IMR-90 (cell line): ENCODE measurements around the gene NRXN2. TPM values are rescaled to one million over a fixed set of nuclear protein-coding genes. Genes with fewer than 3 reads are reported as not detected.
A peak's percentile ranks its signal among the peaks of the same experiment; 100 is the strongest.

Experiments
- ATAC-seq: fragments of 200-7000 bp; cut with Tn5 transposase; 2 replicates; pipeline ENCODE4 v1.9.1; 2020; ENCODE audit warnings: low read depth, mild to moderate bottlenecking, moderate library complexity
- BruUV-seq: library from RNA; stranded (reverse); fragments of 400-500 nt; replicated peaks from 2 replicates; lab custom pipeline; 2021; lab: Mats Ljungman, UMichigan
- CTCF ChIA-PET: fragments of 300-600 bp; formaldehyde crosslinking; extraction: SDS; loops from one replicate; lab custom pipeline; 2021; ENCODE audit warnings: antibody characterized with exemption; lab: Yijun Ruan, JAX
- POLR2A ChIA-PET: fragments of 300-600 bp; sonication (Branson Sonifier 250); formaldehyde crosslinking; loops from one replicate; lab custom pipeline; 2022; ENCODE audit warnings: antibody characterized with exemption; ENCODE audit not compliant: unreplicated experiment; lab: Charles Lee
- DNase-seq: peaks from one replicate; pipeline ENCODE4 v3.0.0; 2013
- H2AFZ ChIP-seq: replicated peaks from 2 replicates; pipeline ENCODE3; 2013; ENCODE audit warnings: low read length, mild to moderate bottlenecking; ENCODE audit not compliant: poor library complexity
- H2AK5ac ChIP-seq: 2 replicates; pipeline ENCODE4 v1.6.1; 2013; ENCODE audit warnings: low read depth, low read length, inconsistent platforms
- H2AK9ac ChIP-seq: replicated peaks from 2 replicates; pipeline ENCODE3; 2013; ENCODE audit warnings: mild to moderate bottlenecking, low read depth, low read length, moderate library complexity; ENCODE audit not compliant: poor library complexity
- H2BK120ac ChIP-seq: 2 replicates; pipeline ENCODE4 v1.6.1; 2013; ENCODE audit warnings: low read depth, low read length, inconsistent platforms
- H2BK15ac ChIP-seq: 3 replicates; pipeline ENCODE4 v1.6.1; 2013; ENCODE audit warnings: low read depth, low read length, inconsistent platforms
- H2BK20ac ChIP-seq: 2 replicates; pipeline ENCODE4 v1.6.1; 2013; ENCODE audit warnings: low read depth, mild to moderate bottlenecking, inconsistent platforms, low read length, moderate library complexity
- H2BK5ac ChIP-seq: 2 replicates; pipeline ENCODE4 v1.6.1; 2013; ENCODE audit warnings: mild to moderate bottlenecking, low read depth, low read length, inconsistent platforms; ENCODE audit not compliant: poor library complexity, severe bottlenecking
- H3K14ac ChIP-seq: replicated peaks from 2 replicates; pipeline ENCODE4 v1.6.1; 2013; ENCODE audit warnings: low read depth, low read length, inconsistent platforms
- H3K18ac ChIP-seq: 2 replicates; pipeline ENCODE4 v1.6.1; 2013; ENCODE audit warnings: low read depth, low read length, control low read depth
- H3K23ac ChIP-seq: 2 replicates; pipeline ENCODE4 v1.6.1; 2013; ENCODE audit warnings: low read depth, low read length, inconsistent platforms
- H3K27ac ChIP-seq: 2 replicates; pipeline ENCODE4 v1.5.1; 2013; ENCODE audit warnings: mild to moderate bottlenecking, control low read depth, low read length; ENCODE audit not compliant: insufficient read depth
- H3K27me3 ChIP-seq: 2 replicates; pipeline ENCODE4 v1.6.1; 2013; ENCODE audit warnings: low read length; ENCODE audit not compliant: control insufficient read depth, insufficient read depth
- H3K36me3 ChIP-seq: 2 replicates; pipeline ENCODE4 v1.6.1; 2013; ENCODE audit warnings: low read length, mixed read lengths; ENCODE audit not compliant: control insufficient read depth, insufficient read depth
- H3K4ac ChIP-seq: 2 replicates; pipeline ENCODE4 v1.6.1; 2013; ENCODE audit warnings: low read depth, low read length, inconsistent platforms
- H3K4me1 ChIP-seq: 2 replicates; pipeline ENCODE4 v1.6.1; 2013; ENCODE audit warnings: low read length, mixed read lengths; ENCODE audit not compliant: control insufficient read depth, insufficient read depth
- H3K4me2 ChIP-seq: 2 replicates; pipeline ENCODE4 v1.6.1; 2013; ENCODE audit warnings: low read depth, mild to moderate bottlenecking, control low read depth, low read length, moderate library complexity
- H3K4me3 ChIP-seq: 2 replicates; pipeline ENCODE4 v1.5.1; 2013; ENCODE audit warnings: low read depth, mild to moderate bottlenecking, control low read depth, low read length, moderate library complexity; ENCODE audit not compliant: insufficient read depth
- H3K56ac ChIP-seq: 2 replicates; pipeline ENCODE4 v1.6.1; 2013; ENCODE audit warnings: low read length, inconsistent platforms; ENCODE audit not compliant: insufficient read depth; ENCODE audit errors: extremely low read depth
- H3K79me1 ChIP-seq, 2 experiments: 2 replicates each; pipeline ENCODE4 v1.6.1; 2013; ENCODE audit warnings: low read length in 2 of 2, inconsistent platforms in 1 of 2, low read depth in 1 of 2
- H3K9ac ChIP-seq: 2 replicates; pipeline ENCODE4 v1.6.1; 2013; ENCODE audit warnings: low read depth, low read length, control low read depth
- H3K9me1 ChIP-seq: 2 replicates; pipeline ENCODE4 v1.6.1; 2013; ENCODE audit warnings: low read length, inconsistent platforms; ENCODE audit not compliant: insufficient read depth
- H3K9me3 ChIP-seq: 2 replicates; pipeline ENCODE4 v1.6.1; 2013; ENCODE audit warnings: low read length; ENCODE audit not compliant: control insufficient read depth, insufficient read depth
- H4K20me1 ChIP-seq: 2 replicates; pipeline ENCODE4 v1.6.1; 2013; ENCODE audit warnings: low read length, inconsistent platforms; ENCODE audit not compliant: insufficient read depth
- H4K5ac ChIP-seq: 2 replicates; pipeline ENCODE4 v1.6.1; 2013; ENCODE audit warnings: mild to moderate bottlenecking, low read depth, low read length, control low read depth
- H4K8ac ChIP-seq, 2 experiments: 2 replicates each; pipeline ENCODE4 v1.6.1; 2013; ENCODE audit warnings: low read depth in 2 of 2, low read length in 2 of 2, control low read depth in 1 of 2, inconsistent platforms in 1 of 2
- H4K91ac ChIP-seq: 2 replicates; pipeline ENCODE4 v1.6.1; 2013; ENCODE audit warnings: low read depth, low read length, inconsistent platforms; ENCODE audit not compliant: insufficient read depth
- CTCF ChIP-seq: conservative IDR thresholded peaks from 2 replicates; pipeline ENCODE4 v1.5.1; 2012; ENCODE audit warnings: mild to moderate bottlenecking, low read depth, low read length, improper control_type of control experiment
- ELK1 ChIP-seq: fragments of 150-350 bp; IDR thresholded peaks from 2 replicates; pipeline ENCODE4 v1.6.1; 2016; ENCODE audit warnings: low read depth, mild to moderate bottlenecking, low read length, moderate library complexity, borderline replicate concordance
- MAZ ChIP-seq: IDR thresholded peaks from 2 replicates; pipeline ENCODE4 v1.6.1; 2012; ENCODE audit warnings: low read depth, mild to moderate bottlenecking, low read length, improper control_type of control experiment, moderate library complexity, borderline replicate concordance
- RAD21 ChIP-seq: IDR thresholded peaks from 2 replicates; pipeline ENCODE4 v1.6.1; 2012; ENCODE audit warnings: low read length, improper control_type of control experiment
- SMC3 ChIP-seq: fragments of 150-350 bp; IDR thresholded peaks from 2 replicates; pipeline ENCODE4 v1.6.1; 2016; ENCODE audit warnings: low read depth, mild to moderate bottlenecking, antibody characterized with exemption, low read length, moderate library complexity
- USF2 ChIP-seq: fragments of 150-350 bp; IDR thresholded peaks from 2 replicates; pipeline ENCODE4 v1.6.1; 2017; ENCODE audit warnings: mild to moderate bottlenecking, antibody characterized with exemption, low read length, low read depth
- WGBS, 2 experiments: methylation state at CpG; one replicate each; pipeline versions ENCODE4 v1.1.5 to v1.1.7; 2013; ENCODE audit warnings: missing lambda C conversion rate in 2 of 2; ENCODE audit not compliant: insufficient read length in 1 of 2; ENCODE audit errors: extremely low coverage in 2 of 2; 5-methylcytosine and 5-hydroxymethylcytosine counted together
- dilution Hi-C: fragments of 300-500 bp; cut with HindIII; formaldehyde crosslinking; loops from one replicate; pipeline ENCODE4 v1.14.3; 2018; ENCODE audit warnings: low sequenced_read_pairs; ENCODE audit not compliant: unreplicated experiment
- in situ Hi-C: fragments of 300-500 bp; cut with MboI; formaldehyde crosslinking; loops from 3 replicates; pipeline ENCODE4 v1.14.3; 2019; ENCODE audit warnings: low sequenced_read_pairs, inconsistent platforms, mixed read lengths
- intact Hi-C: fragments of 100-400 bp; cut with micrococcal nuclease; formaldehyde crosslinking; loops from 2 replicates; pipeline ENCODE4 v1.10.0; 2022
- polyA plus RNA-seq, 3 experiments: library from polyadenylated mRNA; depleted of rRNA; stranded (reverse); fragments of >200 nt; gene quantifications; 2 replicates each; pipeline ENCODE4 v1.2.3, GENCODE V29; 2012; ENCODE audit warnings: low replicate concordance in 1 of 3
- total RNA-seq: library from RNA; depleted of rRNA; stranded (reverse); fragments of >200 nt; gene quantifications from 2 replicates; pipeline ENCODE4 v1.2.3, GENCODE V29; 2012

The NRXN2 gene
- total and polyA plus RNA-seq, 2 of the 4 experiments (the other 2 are of a cell fraction) = 0.18 to 0.22 TPM

GRCh38 chr11:64652586-64653387, 70.2 kb downstream of the NRXN2 start:
- no peak overlapping the region for H3K9ac ChIP-seq
- H2AFZ ChIP-seq = peak overlapping the region; percentile 78
- no peak overlapping the region; the same call in 1 of the 2 replicates for H2AK5ac ChIP-seq
- TF ChIP-seq SMC3 = peak; percentile 76
- TF ChIP-seq RAD21 = peak; percentile 86
- peak; percentile 54; the same call in 1 of the 2 replicates for TF ChIP-seq USF2
- TF ChIP-seq CTCF = peak; percentile 93
- peak; percentile 48; the same call in 1 of the 2 replicates for TF ChIP-seq MAZ
- no peak for TF ChIP-seq ELK1
- BruUV-seq = no TSS peak
- H4K8ac ChIP-seq = no peak overlapping the region
- no peak overlapping the region for H3K14ac ChIP-seq
- no peaks in the 10 kb centered on the region for H3K79me1 ChIP-seq
- H3K4me2 ChIP-seq = no peak overlapping the region
- intact Hi-C loops = loop anchor here (1.0 to 10.0 kb wide), 4 partner anchors 99 to 448 kb away; partner anchors contain the start of genes FERMT3 and RPS6KA4
- H3K23ac ChIP-seq = no peak overlapping the region
- no peak overlapping the region for H2AK9ac ChIP-seq
- POLR2A ChIA-PET = no interaction called here
- H4K5ac ChIP-seq = no peak overlapping the region
- peak; percentile 97 for ATAC-seq
- H3K36me3 ChIP-seq = no peaks in the 10 kb centered on the region
- no peak overlapping the region for H3K4ac ChIP-seq
- no peaks in the 10 kb centered on the region for H3K9me1 ChIP-seq
- H3K9me3 ChIP-seq = no peaks in the 10 kb centered on the region
- peaks cover 41% of the 10 kb centered on the region for H3K27me3 ChIP-seq
- no peak overlapping the region for H3K27ac ChIP-seq
- H2BK5ac ChIP-seq = no peak overlapping the region
- dilution Hi-C loops = no loop called here
- H3K18ac ChIP-seq = no peak overlapping the region
- no peak overlapping the region for H3K56ac ChIP-seq
- no peaks in the 10 kb centered on the region for H3K4me1 ChIP-seq
- no peaks in the 10 kb centered on the region for H4K20me1 ChIP-seq
- peak; percentile 55 for DNase-seq
- H2BK20ac ChIP-seq = no peak overlapping the region
- no peak overlapping the region for H3K4me3 ChIP-seq
- CTCF ChIA-PET = interaction anchor here (0.6 to 1.8 kb wide), 4 partner anchors 8 to 103 kb away, joined by 3 to 5 read pairs (median 3); no protein-coding TSS in a partner anchor
- WGBS, 2 experiments = 35% methylated on average over 6 of the region's 13 CpGs; no CpG with 5 or more reads in 1 of the 2 experiments
- no peak overlapping the region for H2BK120ac ChIP-seq
- no peak overlapping the region for H4K91ac ChIP-seq
- in situ Hi-C loops = no loop called here
- no peak overlapping the region for H2BK15ac ChIP-seq
